ENCODE results near the gene PRKCE. TPM values are rescaled to one million over a fixed set of nuclear protein-coding genes. Genes with fewer than 3 reads are reported as not detected.

The PRKCE gene
- total RNA-seq, 3 donors from 2014 or later (not counting 1 experiment from before 2014, with no cell fraction given): 35.2 to 42.1 (median 38.6) TPM

DNA sequence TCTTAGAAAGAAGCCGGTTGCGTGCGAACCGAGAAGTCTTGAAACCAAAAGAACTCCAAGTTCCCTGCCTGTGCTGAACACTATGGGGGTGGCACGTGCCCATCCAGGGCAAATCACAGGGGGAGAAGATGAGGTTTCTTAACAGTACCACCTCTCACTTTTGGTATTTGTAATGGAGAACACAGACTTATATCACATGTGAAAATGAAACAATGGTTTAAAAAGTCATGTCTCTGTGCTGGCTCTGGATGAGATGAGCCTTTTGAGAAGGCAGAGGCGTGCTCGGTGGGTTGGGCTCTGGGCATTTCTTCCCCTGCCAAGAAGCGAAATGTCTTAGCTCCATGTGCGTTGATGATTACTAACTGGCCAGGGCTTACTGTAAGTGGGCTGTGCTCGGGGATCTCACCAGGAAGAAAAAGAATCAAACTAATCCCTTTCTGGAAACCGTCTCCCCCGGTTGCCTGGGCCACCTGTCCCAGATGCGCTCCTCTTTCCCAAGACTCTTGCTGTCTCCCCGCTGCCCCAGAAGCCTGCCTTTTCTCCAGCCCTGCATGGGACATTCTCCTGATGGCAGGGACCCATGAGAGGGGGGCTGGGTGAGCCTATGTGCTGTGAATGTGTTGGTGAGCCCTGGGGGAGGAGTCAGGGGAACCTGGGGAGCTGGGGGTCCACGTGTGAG, 252.9 kb downstream of the PRKCE start:
- no peak overlapping the region for H3K27ac Mint-ChIP-seq
- no peaks in the 10 kb centered on the region for H3K4me1 ChIP-seq (ENCODE audit: control insufficient read depth, insufficient read depth, low read length)
- intact Hi-C loops (cut with micrococcal nuclease): no loop called here
- H3K4me3 Mint-ChIP-seq: no peak overlapping the region
- no peaks in the 10 kb centered on the region for H3K36me3 Mint-ChIP-seq
- DNase-seq: no peak
- H3K27me3 ChIP-seq (ENCODE audit: control insufficient read depth, insufficient read depth, low read length): no peaks in the 10 kb centered on the region
- 89% methylated on average over 15 of the region's 15 CpGs for WGBS (ENCODE audit: insufficient coverage)
- H3K36me3 ChIP-seq (ENCODE audit: control insufficient read depth, insufficient read depth, low read length): no peaks in the 10 kb centered on the region
- no peak for ATAC-seq
- no peaks in the 10 kb centered on the region for H3K27me3 Mint-ChIP-seq (ENCODE audit: low read depth in 2 of 2)
- H3K4me1 Mint-ChIP-seq: peaks cover 2 to 7% of the 10 kb centered on the region in 2 donors
- TF ChIP-seq, protein P1, sequence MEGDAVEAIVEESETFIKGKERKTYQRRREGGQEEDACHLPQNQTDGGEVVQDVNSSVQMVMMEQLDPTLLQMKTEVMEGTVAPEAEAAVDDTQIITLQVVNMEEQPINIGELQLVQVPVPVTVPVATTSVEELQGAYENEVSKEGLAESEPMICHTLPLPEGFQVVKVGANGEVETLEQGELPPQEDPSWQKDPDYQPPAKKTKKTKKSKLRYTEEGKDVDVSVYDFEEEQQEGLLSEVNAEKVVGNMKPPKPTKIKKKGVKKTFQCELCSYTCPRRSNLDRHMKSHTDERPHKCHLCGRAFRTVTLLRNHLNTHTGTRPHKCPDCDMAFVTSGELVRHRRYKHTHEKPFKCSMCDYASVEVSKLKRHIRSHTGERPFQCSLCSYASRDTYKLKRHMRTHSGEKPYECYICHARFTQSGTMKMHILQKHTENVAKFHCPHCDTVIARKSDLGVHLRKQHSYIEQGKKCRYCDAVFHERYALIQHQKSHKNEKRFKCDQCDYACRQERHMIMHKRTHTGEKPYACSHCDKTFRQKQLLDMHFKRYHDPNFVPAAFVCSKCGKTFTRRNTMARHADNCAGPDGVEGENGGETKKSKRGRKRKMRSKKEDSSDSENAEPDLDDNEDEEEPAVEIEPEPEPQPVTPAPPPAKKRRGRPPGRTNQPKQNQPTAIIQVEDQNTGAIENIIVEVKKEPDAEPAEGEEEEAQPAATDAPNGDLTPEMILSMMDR (IDR thresholded peaks at IDR 0.05): no peak
- H3K27ac ChIP-seq (ENCODE audit: low read length): no peak overlapping the region
- H3K9me3 Mint-ChIP-seq: no peaks in the 10 kb centered on the region
- no peaks in the 10 kb centered on the region for H3K9me3 ChIP-seq (ENCODE audit: control insufficient read depth, insufficient read depth, low read length)
- H3K4me3 ChIP-seq (ENCODE audit: low read length): no peak overlapping the region

DNA sequence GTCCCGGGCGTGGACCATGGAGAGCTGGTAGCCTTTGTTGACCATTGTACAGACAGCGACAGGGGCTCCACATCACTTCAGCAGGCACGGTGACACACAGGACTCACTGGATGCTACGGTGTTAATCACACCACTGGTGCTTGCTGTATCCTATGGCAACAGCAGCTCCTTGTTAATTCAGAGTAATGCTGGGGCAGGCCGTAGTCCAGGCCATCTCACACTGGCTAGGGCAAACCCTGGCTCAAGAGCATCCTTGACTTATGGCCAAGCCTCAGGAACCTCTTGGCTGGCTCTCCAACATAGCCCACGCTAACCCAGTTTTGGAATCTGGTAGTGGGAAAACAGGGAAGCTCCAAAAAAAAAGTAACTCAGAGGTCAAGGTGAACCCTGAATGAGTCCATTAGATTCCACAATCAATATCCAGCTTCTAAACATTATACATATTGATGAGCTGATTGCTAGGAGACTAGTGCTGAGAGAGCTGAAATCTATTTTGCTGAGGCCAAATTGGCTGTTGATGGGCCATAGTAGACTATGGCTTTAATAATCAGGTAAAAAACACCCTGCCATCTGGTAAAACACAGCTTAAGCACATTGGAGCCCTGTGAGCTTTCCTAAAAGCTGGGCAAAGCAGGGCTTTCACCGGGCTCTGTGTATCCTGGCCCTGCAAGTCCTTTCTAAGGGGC, 253.6 kb downstream of the PRKCE start:
- Histone ChIP-seq H3K27me3 (ENCODE audit: control insufficient read depth, insufficient read depth, low read length) (no peaks in the 10 kb centered on the region), H3K36me3 (ENCODE audit: control insufficient read depth, insufficient read depth, low read length) (no peaks in the 10 kb centered on the region), H3K27ac (ENCODE audit: low read length) (no peak overlapping the region), H3K9me3 (ENCODE audit: control insufficient read depth, insufficient read depth, low read length) (no peaks in the 10 kb centered on the region), H3K4me1 (ENCODE audit: control insufficient read depth, insufficient read depth, low read length) (peaks cover 6% of the 10 kb centered on the region), H3K4me3 (ENCODE audit: low read length) (no peak overlapping the region)
- Mint-ChIP-seq H3K27ac (no peak overlapping the region), H3K27me3 (ENCODE audit: low read depth in 2 of 2) (no peaks in the 10 kb centered on the region), H3K4me1 (peaks cover 9 to 13% of the 10 kb centered on the region in 2 donors), H3K36me3 (no peaks in the 10 kb centered on the region), H3K4me3 (no peak overlapping the region), H3K9me3 (no peaks in the 10 kb centered on the region)
- TF ChIP-seq, protein P1 (IDR thresholded peaks at IDR 0.05): no peak
- ATAC-seq (peak in 1 of 3 donors; percentile 21), DNase-seq (no peak)
- WGBS (ENCODE audit: insufficient coverage): 97% methylated on average over 8 of the region's 8 CpGs
- intact Hi-C loops (cut with micrococcal nuclease): no loop called here

DNA sequence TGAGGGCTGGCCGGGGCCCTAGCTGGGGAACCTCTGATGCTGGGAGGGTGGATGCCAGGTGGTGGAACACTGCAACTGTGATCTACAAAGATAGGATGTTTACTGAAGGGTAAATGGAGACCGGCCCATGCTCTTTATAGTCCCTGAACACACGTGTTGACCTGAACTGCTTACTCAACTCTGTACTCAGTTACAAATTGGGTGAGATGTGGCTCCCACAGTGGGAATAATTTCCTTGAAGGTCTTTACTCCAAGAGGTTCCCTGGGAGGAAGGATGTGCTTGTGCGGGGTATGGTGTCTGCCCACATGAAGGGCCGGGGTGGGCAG, 254.1 kb downstream of the PRKCE start:
- intact Hi-C loops (cut with micrococcal nuclease): no loop called here
- Mint-ChIP-seq H3K27me3 (ENCODE audit: low read depth in 2 of 2) (no peaks in the 10 kb centered on the region), H3K9me3 (no peaks in the 10 kb centered on the region), H3K27ac (no peak overlapping the region), H3K4me3 (no peak overlapping the region), H3K4me1 (peaks cover 14 to 18% of the 10 kb centered on the region in 2 donors), H3K36me3 (no peaks in the 10 kb centered on the region)
- DNase-seq (no peak), ATAC-seq (no peak)
- WGBS (ENCODE audit: insufficient coverage): 68% methylated on average over 4 of the region's 5 CpGs
- TF ChIP-seq, protein P1 (IDR thresholded peaks at IDR 0.05): no peak
- Histone ChIP-seq H3K4me1 (ENCODE audit: control insufficient read depth, insufficient read depth, low read length) (peaks cover 8% of the 10 kb centered on the region), H3K4me3 (ENCODE audit: low read length) (no peak overlapping the region), H3K36me3 (ENCODE audit: control insufficient read depth, insufficient read depth, low read length) (no peaks in the 10 kb centered on the region), H3K27ac (ENCODE audit: low read length) (no peak overlapping the region), H3K9me3 (ENCODE audit: control insufficient read depth, insufficient read depth, low read length) (no peaks in the 10 kb centered on the region), H3K27me3 (ENCODE audit: control insufficient read depth, insufficient read depth, low read length) (no peaks in the 10 kb centered on the region)
